ENCODE results near the gene PAIP2B.

The PAIP2B gene

GRCh38 chr2:71154279-71154678 is 72.6 kb downstream of the PAIP2B start:
- no peak for DNase-seq (ENCODE audit: low read depth, low spot score)

GRCh38 chr2:71153585-71154224 is 73.2 kb downstream of the PAIP2B start:
- DNase-seq (ENCODE audit: low read depth, low spot score), result no peak

GRCh38 chr2:71151620-71152019 is 75.3 kb downstream of the PAIP2B start:
- no peak for DNase-seq (ENCODE audit: low read depth, low spot score)

- DNase-seq (ENCODE audit: low read depth, low spot score), result no peak
Measured at GRCh38 chr2:71150082-71150816, 76.7 kb downstream of the PAIP2B start.

- DNase-seq (ENCODE audit: low read depth, low spot score), result no peak
Measured at GRCh38 chr2:71148506-71149063, 78.3 kb downstream of the PAIP2B start.

- DNase-seq (ENCODE audit: low read depth, low spot score), result no peak
Measured at GRCh38 chr2:71143782-71144181, 83.1 kb downstream of the PAIP2B start.

- DNase-seq (ENCODE audit: low read depth, low spot score), result no peak
Measured at GRCh38 chr2:71136174-71136573, 90.7 kb downstream of the PAIP2B start.

GRCh38 chr2:71133603-71134002 is 93.3 kb downstream of the PAIP2B start:
- DNase-seq (ENCODE audit: low read depth, low spot score), result no peak

All from iPS DF 19.7 (cell line).